Hematopoietic multipotent progenitor cell treated with erythropoietin and hydrocortisone succinate and interleukin-3 and kit ligand, for 17 days (in vitro differentiated cells): ENCODE results near the gene KIF26B.

Experiments used
- DNase-seq: peaks from one replicate; pipeline ENCODE4 v3.0.0-alpha.2; 2015; ENCODE audit warnings: low spot score

Gene KIF26B

DNA sequence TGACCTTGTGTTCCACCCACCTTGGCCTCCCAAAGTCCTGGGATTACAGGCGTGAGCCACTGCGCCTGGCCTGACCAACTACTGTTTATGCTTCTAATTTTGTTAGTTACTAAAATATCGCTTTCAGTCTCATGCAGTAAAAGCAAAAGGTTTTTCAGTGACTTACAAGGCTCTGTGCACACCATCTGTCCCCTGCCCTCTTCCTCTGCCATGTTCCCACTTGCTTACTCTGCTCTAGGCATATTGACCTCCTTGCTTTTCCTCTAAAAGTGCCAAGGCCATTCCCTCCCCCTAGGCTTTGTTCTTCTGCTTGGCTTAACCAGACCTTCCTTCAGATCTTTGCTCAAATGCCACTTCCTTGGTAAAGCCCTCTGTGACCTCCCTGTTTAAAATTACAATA, 276.9 kb downstream of the KIF26B start:
- DNase-seq: no peak

DNA sequence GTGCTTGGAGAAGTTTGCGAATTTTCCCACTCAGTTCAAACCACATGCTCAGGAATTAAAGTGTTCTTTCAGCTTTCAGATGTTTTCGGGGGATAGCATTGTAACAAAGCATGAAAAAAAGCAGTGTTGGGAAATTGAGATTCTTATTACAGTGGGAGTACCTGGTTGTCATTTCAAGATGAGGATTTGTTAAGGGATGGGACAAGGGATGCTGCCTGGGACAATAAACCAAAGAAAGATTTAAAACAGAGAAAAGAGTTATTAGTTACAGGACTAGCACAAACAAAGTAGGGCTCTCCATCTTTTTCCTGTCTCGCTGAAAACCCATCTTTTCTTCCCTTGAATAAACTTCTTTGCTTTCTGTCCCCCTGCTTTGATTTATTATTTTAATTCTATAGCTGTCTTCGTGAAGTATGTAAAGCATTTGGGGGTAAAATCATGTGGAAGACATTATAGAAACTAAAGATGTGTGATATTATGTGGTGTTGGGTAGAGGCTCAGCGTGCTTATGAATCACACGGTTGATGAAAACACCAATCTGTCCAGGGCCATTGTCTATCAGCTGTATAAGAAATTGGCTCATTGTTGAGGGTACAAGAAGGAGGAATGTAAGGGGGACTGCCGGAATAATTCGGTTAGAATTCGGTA, 277.6 kb downstream of the KIF26B start:
- DNase-seq: no peak

DNA sequence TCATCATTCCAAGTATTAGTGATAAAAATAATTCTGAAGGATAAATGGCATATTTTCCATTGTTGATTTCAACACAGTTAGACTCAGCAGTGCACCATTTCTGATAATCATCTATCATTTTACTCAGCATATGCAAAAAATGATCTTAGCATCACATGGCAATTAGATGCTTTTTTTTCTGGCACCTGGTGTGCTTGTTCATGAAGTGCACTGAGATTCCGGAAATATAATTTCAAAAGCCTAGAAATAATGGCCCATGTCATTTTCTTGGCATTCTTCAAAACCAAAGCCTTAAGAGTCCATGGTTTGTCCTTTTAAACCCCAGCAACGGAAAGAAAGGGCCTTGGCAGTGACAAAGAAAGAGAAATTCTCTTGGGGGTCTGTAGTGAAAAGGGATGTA, 278.8 kb downstream of the KIF26B start:
- DNase-seq: no peak

DNA sequence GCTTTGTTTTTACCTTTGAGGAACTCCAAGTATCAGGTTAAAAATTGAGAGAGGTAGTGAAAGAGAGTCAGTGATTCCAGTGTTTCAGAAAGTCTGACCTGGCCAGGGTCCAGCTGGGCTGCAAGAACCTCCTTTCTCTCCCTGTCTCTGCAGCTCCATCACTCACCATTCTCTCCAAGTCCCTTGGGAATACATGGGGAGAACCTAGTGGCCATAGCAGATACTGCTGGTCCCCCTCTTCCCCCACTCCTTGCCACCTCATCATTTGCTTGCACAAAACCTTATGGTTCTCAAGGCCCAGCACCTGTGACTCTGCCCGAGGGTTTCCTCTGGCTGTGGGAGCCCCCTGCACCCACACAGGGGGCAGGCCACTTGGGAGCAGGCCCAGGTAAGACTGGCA, 279.5 kb downstream of the KIF26B start:
- no peak for DNase-seq

DNA sequence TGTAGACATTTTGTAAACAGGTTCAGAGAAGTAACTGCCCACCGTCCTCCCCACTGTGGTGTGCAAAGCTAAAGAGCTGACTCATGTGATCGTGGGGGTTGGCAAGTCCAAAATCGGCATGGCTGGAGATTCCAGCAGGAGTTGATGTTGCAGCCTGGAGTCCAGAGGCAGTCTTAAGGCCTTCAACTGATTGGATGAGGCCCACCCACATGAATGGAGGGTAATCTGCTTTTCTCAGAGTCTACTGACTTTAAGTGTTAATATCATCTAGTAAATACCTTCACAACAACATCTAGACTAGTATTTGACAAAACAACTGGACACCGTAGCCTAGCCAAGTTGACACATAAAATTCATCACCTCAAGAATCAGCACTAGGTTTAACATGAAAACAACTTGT, 281.6 kb downstream of the KIF26B start:
- DNase-seq: no peak

DNA sequence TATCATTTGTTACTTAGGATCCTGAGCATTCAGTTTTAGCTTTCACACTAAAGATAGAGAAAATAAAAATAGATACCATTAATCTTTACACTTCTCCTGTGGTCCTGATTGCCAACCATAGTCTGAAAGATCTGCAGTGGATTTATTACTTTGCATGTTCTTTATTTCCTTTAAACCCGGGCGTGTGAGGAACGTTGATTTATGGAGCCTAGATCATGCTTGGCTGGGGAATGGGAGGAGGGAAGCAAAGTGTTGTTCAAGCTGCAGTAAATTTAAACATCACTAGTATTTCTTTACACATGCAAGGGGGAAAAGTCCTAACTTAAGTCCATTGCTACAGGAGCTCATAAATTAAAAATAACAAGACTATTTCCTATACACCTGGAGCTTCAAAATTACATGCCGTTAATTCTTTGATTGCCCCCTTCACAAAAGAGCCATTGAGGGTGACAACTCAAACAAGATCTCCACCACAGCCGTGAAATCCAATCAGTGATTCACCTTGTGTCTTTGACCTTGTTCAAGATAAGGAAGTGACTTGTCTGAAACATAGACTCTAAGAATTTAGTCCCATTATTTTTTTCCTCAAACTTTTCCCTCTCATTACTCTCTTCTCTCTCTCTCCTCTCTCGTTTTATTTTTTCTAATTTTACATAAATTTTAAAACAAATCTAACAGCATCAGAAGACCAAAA, 282.7 kb downstream of the KIF26B start:
- no peak for DNase-seq

DNA sequence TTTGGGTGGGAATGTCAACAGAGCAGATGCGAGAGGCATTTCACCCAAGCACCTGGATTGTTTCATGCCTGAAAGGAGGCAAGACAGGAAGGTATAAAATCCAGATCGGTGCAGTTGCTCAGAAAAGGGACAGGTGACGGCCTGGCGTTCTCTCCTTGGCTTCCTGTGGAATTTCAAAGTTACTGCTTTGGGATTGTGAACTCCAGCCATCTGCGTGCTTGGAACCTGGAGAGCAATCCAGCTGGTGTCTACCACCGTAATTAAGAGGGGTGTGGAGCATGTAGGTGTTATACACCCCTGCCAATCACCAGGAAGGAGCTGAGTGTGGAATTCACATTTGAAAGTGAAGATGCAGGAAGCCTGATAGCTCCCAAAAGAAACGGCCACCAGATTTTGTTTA, 286.1 kb downstream of the KIF26B start:
- DNase-seq: no peak

DNA sequence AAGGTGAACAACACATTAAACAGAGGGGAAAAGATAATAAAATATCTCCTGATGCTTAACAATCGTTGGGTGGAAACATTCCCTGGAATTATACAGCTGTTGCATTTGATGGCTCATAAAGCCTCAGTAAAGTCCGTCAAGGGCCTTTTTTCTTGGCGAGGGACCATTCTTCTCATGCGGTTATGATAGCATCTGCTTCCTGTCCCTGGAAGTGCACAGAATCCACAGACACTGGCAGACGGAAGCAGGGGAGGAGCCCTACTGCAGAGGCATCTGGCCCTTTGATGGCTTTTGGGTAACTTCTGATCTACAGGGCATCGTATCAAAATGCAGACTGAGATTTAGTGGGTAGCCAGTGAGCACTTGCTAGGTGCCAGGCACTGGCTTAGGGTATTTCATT, 286.9 kb downstream of the KIF26B start:
- no peak for DNase-seq

DNA sequence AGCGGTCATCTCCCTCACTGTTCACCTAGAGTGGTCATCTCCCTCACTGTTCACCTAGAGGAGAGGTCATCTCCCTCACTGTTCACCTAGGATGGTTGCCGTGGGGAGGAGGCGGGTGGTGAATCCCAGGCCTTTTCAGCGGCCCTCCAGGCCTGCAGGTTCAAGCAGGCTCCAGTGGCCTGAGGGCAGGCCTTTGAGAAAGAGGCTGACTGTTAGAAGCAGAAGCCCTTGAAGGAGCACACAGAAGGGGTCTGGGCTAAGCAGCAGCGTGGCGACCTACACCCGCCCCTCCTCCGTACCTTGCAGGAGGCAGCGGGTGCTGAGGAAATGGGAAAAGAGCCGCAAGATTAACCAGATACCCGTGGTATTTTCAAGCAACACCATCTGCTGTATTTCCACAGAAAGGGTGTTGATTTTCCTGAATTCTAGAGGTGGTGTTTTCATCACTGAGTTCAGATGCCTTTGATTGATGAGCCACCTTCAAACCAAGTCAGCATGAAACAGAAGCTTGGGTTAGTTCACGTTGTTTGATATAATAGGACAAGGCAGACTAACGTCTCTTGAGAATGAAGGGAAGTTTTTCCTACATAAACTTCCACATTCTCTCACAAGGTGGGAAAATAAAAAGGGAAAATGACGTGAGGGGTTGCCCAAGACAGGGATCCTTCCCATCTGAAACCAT, 289.5 kb downstream of the KIF26B start:
- no peak for DNase-seq

DNA sequence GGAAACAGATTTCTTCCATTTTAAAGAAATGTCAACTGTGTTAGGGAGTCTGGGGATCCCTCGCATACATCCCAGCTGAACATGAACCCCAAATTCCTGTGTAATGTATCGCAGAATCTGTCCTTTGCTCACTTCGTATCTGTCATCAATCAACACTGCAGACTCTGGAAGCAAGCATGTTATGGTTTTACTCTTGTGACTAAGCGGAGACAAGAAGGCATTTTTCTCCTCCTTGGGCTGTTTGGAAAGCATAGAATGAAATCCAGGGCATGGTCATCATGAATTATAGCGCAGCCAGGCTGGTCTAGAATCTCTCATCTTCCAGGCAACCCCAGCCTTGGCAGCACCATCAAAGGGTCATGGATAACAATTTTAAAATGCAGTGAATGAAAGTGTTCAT, 290.2 kb downstream of the KIF26B start:
- DNase-seq: no peak

DNA sequence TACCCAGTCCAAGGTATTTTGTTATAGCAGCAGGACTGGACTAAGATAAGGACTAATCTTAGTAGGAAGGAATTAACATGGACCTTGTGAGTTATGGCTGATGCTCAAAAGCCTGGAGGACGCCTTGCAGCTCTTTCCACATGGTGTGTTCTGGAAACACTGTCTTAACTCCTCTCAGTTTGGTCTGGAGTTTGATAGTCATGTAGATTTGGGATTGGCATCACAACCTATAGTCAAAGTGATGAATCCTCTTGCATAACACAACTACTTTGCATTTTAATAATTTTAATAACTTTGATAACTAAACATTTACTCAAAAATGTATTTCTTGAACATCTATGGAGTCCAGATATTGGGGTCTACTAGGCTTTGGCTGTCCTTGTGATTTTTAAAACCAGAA, 293.7 kb downstream of the KIF26B start:
- DNase-seq: no peak

DNA sequence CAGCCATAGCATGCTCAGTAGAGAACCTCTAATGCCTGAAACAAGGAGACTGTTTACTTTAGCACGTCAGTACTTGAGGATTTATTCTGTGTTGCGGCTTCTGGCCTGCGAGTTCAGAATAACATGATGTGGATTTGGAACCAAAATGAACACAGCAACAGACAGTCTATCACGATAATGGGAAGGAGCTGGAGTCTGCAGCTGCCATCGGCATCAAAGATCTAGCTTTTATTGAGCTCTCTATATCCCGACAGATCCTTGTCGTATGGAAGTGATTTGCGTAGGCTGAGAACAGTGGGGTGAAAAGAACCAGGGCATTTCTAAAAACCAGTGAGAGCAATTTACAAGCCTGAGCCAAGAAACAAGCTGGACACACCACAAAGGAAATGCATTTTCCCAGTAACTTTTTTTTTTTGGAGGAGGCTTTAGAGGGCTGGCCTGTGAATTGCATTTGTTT, 294.2 kb downstream of the KIF26B start:
- DNase-seq: no peak

DNA sequence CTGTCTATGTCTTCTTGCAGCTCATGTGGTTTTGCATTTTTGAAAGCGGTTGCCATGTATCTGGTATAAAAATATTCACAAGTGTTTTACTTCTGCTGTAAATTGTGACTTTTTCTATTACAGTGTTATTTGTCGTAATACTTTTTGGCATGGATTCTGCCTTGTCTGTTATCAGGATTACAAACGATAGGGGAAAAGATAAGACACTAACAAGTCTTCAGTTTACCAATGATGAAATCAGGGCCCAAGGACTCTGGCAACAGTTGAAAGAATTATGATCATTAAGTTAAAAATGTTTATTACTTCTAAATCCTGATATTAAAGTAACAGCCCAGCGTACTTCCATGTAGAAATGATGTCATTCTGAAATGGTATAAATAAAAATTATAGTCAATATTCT, 298.8 kb downstream of the KIF26B start:
- no peak for DNase-seq

DNA sequence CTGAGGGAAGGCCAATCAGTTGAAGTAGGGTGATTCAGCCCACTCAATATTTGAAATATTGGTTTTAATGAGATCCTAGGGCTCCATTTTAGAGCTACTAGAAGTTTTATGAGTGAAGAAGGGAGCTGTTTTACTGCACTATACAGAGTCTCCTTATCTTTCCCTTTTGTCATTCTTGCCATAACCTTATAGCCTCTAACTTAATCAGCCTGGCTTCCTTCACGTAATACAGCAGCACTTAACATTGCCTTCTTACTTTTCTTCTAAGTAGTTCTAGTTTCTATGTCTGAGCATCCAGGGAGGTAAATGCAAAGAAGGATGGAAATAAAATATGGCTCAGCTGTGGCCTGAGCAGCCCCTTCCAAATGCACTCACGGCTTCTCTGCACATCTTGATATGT, 299.3 kb downstream of the KIF26B start:
- DNase-seq: no peak

DNA sequence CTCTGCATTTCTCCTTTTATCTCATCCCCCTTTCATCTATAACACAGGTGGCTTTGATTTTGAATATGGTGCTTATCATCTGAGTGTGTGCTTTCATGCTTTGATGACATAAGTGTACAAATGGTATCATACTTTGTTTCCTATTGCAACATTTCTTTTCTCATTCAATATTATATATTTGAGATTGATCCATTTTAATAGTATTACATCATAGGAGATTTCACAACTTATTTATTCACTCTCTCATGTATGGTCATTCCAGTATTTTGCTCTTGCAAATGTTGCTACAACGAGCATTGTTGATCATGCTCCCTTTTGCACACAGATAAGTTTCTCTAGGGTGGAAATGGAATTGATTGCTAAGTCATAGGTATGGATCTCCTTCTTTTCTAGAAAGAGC, 302.8 kb downstream of the KIF26B start:
- no peak for DNase-seq

DNA sequence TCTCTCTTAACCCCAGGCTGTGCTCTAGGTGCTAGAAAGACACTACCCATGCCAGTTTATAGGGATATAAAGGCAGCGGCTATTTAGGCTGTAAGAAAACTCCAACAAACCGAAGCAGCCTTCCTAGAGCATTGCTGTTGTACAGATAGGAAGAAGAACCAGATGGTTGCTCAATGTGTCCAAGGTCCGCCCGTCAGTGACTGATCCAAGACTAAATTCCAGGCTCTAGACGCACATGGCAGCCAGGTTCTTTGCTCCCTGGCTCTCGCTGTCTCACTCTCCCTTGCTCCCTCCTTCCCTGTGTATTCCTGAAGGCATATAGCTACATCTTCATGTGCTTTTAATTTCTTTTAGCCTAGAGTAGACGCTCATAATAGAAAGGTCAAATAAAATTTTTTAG, 303.4 kb downstream of the KIF26B start:
- DNase-seq: no peak

DNA sequence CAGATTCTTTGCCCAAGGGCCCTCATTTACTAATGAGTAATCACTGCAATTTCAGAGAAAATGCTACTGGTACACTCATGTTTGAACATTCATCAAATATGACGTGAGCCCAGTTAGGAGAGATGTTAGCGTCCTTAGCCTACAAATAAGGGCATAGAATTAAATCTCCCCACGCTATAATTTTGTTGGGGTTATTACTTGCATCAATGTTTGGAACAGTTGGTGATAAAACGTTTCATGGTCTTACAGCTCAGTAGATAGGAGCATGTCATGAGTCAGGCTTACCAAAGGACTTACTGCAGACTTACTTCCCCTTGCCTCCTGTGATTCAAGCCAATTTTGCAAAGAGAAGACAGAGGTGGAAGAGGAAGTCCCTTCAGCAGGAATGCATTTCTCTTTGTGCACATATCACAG, 304.0 kb downstream of the KIF26B start:
- DNase-seq: no peak

DNA sequence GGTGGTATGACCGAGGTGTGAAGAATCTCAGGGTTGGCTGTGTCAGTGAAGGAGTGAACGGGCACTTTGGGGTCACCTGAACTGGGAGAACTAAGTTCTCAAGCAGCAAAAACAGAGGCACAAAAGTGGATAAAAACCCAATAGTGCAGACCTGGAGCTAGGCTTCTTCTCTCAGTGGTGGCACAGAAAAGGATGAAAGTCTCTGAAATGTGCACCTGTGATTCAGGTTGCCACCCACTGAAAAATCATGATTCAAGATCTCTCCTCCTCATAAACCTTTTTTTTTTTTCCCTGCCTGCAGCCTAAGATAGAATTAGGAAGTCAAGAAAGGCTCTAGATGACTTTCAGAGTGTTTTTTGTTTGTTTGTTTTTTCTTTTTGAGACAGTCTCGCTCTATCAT, 304.8 kb downstream of the KIF26B start:
- DNase-seq: no peak

DNA sequence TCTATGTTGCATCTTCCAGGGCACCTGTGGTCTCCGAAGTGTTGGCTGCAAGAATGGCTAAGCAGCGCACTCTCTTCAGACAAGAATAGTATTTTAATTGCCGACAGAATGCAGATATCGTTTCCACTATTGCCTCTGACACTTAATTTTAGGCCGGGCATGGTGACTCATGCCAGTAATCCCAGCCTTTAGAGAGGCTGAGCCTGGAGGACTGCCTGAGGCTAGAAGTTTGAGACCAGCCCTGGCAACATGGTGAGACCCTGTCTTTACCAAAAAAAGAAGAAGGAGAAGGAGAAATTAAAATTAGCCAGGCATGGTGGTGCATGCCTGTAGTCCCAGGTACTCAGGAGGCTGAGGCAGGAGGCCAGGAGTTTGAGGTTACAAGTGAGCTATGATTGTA, 306.9 kb downstream of the KIF26B start:
- DNase-seq: no peak

DNA sequence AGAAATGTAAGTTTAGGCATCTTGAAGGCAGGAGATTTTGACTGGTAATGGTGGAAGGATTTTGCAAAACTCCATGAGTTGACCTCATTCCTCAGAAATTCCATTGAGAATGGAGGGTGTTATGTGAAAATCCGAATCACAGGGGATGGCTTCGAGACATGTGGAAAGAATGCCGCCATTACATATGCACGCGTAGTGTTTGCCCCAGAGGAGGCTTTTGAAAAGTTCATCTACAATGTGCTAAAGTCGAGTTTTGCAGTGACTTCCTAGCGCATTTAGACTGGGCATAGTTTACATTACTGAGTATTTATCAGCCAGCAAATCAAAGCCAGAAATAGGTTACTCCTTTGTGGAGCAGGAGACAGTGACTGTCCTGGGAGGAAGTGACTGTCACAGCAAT, 307.4 kb downstream of the KIF26B start:
- DNase-seq: no peak

DNA sequence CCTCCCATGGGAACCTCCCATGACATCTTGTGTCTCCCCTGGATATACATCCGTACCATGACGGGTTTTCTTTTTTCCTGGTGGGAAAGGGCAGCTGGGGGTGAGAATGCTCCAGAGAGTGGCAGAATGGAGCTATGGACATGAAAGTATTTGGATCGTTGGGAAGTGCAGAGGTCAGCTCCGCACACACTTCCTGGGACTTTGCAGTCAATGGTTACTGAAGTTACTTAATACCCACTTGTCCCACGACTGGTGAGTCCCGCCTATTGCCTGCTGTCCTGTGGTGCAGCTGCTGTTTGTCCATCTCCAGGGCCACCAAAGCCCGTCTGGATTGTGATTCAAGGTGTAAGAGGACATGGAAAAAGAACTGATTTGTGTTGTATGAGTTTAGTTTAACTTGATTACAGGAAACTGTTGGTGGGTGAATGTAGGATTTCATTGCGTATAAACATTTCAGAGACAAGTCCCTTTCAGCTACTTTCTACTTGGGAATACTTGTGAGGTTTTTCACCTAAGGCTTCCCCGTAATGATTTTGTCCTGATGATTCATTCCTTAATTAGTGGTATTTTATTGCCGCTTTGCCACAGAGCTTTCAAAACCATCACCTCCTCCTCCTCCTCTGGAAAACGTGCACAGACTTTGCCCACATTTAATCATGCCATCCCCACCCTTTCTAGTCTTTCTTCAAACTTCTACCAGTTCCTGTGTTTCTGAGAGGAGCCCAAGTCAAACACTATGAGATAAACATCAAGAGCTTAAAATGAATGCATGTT, 308.8 kb downstream of the KIF26B start:
- DNase-seq: no peak

DNA sequence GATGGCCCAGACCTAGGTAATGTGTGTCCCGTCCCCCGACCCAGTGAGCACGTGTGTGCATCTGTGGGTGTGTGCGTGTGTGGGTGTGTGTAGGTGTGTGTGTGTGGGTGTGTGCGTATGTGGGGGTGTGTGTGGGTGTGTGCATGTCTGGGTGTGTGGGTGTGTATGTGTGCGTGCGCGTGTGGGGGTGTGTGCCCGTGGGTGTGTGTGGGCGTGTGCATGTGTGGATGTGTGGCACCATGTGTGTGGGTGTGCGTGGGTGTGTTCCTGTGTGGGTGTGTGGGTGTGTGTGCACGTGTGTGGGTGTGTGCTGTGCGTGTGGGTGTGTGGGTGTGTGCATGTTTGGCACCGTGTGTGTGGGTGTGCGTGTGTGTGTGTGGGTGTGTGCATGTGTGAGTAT, 309.5 kb downstream of the KIF26B start:
- no peak for DNase-seq

DNA sequence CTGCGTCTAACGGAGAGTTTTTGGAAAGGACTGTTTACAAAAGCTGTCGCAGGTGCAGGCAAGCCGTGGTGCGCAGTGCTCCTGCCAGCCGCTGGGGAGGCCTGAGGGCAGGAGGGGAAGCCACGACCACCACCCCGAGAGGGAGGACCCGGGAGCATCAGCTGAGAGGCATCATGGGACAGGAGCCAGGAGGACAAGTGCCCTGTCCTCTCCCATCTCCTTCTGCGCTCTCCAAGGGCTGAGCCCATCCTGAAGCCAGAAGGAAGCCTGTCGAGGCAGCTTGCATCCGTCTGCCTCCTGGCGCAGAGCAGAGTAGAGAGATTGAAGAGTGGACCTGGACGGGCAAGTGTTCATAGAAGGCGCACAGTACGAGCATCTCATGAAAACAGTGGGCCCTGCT, 310.9 kb downstream of the KIF26B start:
- DNase-seq: no peak
